Neuronal stem cell (in vitro differentiated cells): ENCODE measurements around the gene SLC17A7.
A peak's percentile ranks its signal among the peaks of the same experiment; 100 is the strongest.

Experiments
- DNase-seq: peaks from one replicate; pipeline ENCODE4 v3.0.0-alpha.2; 2013; ENCODE audit warnings: low spot score
- H2AFZ ChIP-seq: one replicate; pipeline ENCODE4 v1.6.1; 2013; ENCODE audit warnings: mild to moderate bottlenecking, low read length, inconsistent platforms
- H2AK5ac ChIP-seq: 2 replicates; pipeline ENCODE4 v1.6.1; 2013; ENCODE audit warnings: low read depth, mild to moderate bottlenecking, inconsistent platforms, low read length, moderate library complexity, mixed read lengths
- H2BK120ac ChIP-seq: 2 replicates; pipeline ENCODE4 v1.6.1; 2013; ENCODE audit warnings: low read depth, mild to moderate bottlenecking, inconsistent platforms, low read length, moderate library complexity, mixed read lengths
- H2BK12ac ChIP-seq: one replicate; pipeline ENCODE4 v1.6.1; 2013; ENCODE audit warnings: low read length, inconsistent platforms
- H2BK15ac ChIP-seq: 2 replicates; pipeline ENCODE4 v1.6.1; 2013; ENCODE audit warnings: mild to moderate bottlenecking, low read length, inconsistent platforms, mixed read lengths
- H2BK5ac ChIP-seq: one replicate; pipeline ENCODE4 v1.6.1; 2013; ENCODE audit warnings: inconsistent platforms, mild to moderate bottlenecking, low read length, moderate library complexity
- H3K14ac ChIP-seq: one replicate; pipeline ENCODE4 v1.6.1; 2013; ENCODE audit warnings: low read length, inconsistent platforms
- H3K18ac ChIP-seq: 2 replicates; pipeline ENCODE4 v1.6.1; 2013; ENCODE audit warnings: low read length, inconsistent platforms
- H3K23ac ChIP-seq: 2 replicates; pipeline ENCODE4 v1.6.1; 2013; ENCODE audit warnings: low read depth, mild to moderate bottlenecking, mixed read lengths, low read length, inconsistent platforms; ENCODE audit not compliant: poor library complexity
- H3K27ac ChIP-seq: replicated peaks from 3 replicates; pipeline ENCODE4 v1.5.1; 2013; ENCODE audit warnings: low read length, inconsistent platforms
- H3K27me3 ChIP-seq, 3 experiments: 2 replicates each; pipeline ENCODE4 v1.6.1; 2013; ENCODE audit warnings: low read length in 3 of 3, mild to moderate bottlenecking in 2 of 3, inconsistent platforms in 1 of 3, low read depth in 1 of 3, mixed read lengths in 1 of 3, moderate library complexity in 1 of 3; ENCODE audit not compliant: control insufficient read depth in 3 of 3, insufficient read depth in 3 of 3
- H3K36me3 ChIP-seq, 2 donors: replicated peaks in 1 of 2; 2 replicates each; pipeline ENCODE4 v1.6.1; 2013; ENCODE audit warnings: low read length in 2 of 2; ENCODE audit not compliant: control insufficient read depth in 2 of 2, insufficient read depth in 2 of 2
- H3K4ac ChIP-seq: 2 replicates; pipeline ENCODE4 v1.6.1; 2013; ENCODE audit warnings: inconsistent platforms, mild to moderate bottlenecking, low read length, moderate library complexity
- H3K4me1 ChIP-seq, 2 donors: 1 replicate in 1 of 2; 2 replicates in 1 of 2; pipeline ENCODE4 v1.6.1; 2013; ENCODE audit warnings: low read length in 2 of 2, low read depth in 1 of 2; ENCODE audit not compliant: control insufficient read depth in 2 of 2, insufficient read depth in 1 of 2
- H3K4me2 ChIP-seq: one replicate; pipeline ENCODE4 v1.6.1; 2013; ENCODE audit warnings: mild to moderate bottlenecking, low read length, inconsistent platforms; ENCODE audit not compliant: insufficient read depth, poor library complexity, severe bottlenecking
- H3K4me3 ChIP-seq, 2 donors: 2 replicates each; pipeline ENCODE4 v1.5.1; 2013; ENCODE audit warnings: low read length in 2 of 2, mild to moderate bottlenecking in 2 of 2, inconsistent platforms in 1 of 2, moderate library complexity in 1 of 2
- H3K79me1 ChIP-seq: one replicate; pipeline ENCODE4 v1.6.1; 2013; ENCODE audit warnings: low read depth, mild to moderate bottlenecking, inconsistent platforms, low read length, moderate library complexity
- H3K9ac ChIP-seq: one replicate; pipeline ENCODE4 v1.6.1; 2013; ENCODE audit warnings: mild to moderate bottlenecking, low read depth, low read length, inconsistent platforms; ENCODE audit not compliant: poor library complexity
- H3K9me3 ChIP-seq, 2 donors: replicated peaks in 1 of 2; 2 replicates each; pipeline versions ENCODE3 to v1.6.1; 2013; ENCODE audit warnings: low read length in 2 of 2, mild to moderate bottlenecking in 2 of 2, inconsistent platforms in 1 of 2, low read depth in 1 of 2, mixed read lengths in 1 of 2, moderate library complexity in 1 of 2; ENCODE audit not compliant: control insufficient read depth in 2 of 2, insufficient read depth in 1 of 2
- H4K8ac ChIP-seq: one replicate; pipeline ENCODE4 v1.6.1; 2013; ENCODE audit warnings: low read depth, mild to moderate bottlenecking, inconsistent platforms, low read length, moderate library complexity
- H4K91ac ChIP-seq: one replicate; pipeline ENCODE4 v1.6.1; 2013; ENCODE audit warnings: low read length, low read depth, mild to moderate bottlenecking, inconsistent platforms; ENCODE audit not compliant: poor library complexity
- WGBS, 2 donors: extraction: QIAGEN DNeasy Blood & Tissue Kit; methylation state at CpG; one replicate each; pipeline ENCODE4 v1.1.7; 2013; ENCODE audit warnings: missing lambda C conversion rate in 2 of 2, mixed read lengths in 1 of 2; ENCODE audit not compliant: insufficient read length in 2 of 2, insufficient replicate concordance in 1 of 2; ENCODE audit errors: extremely low coverage in 2 of 2; 5-methylcytosine and 5-hydroxymethylcytosine counted together

The SLC17A7 gene

DNA sequence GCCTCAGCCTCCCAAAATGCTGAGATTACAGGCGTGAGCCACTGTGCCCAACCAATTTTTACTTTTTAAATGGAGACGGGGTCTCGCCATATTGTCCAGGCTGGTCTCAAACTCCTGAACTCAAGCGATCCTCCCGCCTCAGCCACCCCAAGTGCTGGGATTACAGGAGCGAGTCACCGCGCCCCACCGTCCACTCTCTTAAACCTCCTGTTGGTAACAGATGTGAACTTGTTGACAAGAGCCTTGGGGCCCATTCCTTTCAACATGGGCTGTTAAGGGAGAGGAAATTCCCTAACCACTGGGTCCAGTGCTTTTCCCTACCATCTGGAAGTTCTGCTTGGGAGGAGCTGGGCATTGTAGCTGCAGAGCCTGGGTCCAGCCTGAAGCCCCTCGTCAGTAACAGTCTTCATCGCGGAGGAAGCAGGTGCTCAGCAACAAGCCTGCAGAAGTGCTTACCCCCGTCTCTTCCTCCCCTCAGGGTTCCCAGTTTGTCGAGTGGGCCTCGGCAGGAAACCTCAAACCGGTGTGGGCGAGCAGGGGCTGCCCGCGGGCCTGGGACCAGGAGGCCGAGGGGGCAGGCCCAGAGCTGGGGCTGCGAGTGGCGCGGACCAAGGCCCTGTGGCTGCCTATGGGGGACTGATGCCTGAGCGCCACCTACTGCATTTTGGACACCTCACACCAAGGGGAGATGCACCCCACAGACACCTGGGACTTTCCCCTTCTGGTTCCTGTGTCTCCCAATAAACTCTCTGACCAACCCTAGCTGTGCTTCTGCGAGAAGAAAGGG is 28.7 kb upstream of the SLC17A7 start:
- no peak overlapping the region for H3K4me3 ChIP-seq
- H3K79me1 ChIP-seq: peaks cover 3% of the 10 kb centered on the region
- H2BK5ac ChIP-seq: no peak overlapping the region
- H3K4ac ChIP-seq: no peak overlapping the region
- H3K4me1 ChIP-seq: peaks cover 3 to 6% of the 10 kb centered on the region in 2 donors
- H4K8ac ChIP-seq: no peak overlapping the region
- no peak overlapping the region for H3K14ac ChIP-seq
- H2AFZ ChIP-seq: no peak overlapping the region
- H4K91ac ChIP-seq: no peak overlapping the region
- peak overlapping the region; percentile 84 for H2AK5ac ChIP-seq
- H3K36me3 ChIP-seq: peaks cover 8 to 44% of the 10 kb centered on the region in 2 donors
- H2BK120ac ChIP-seq: no peak overlapping the region
- H3K4me2 ChIP-seq: no peak overlapping the region
- peak overlapping the region; percentile 48 for H3K18ac ChIP-seq
- peak overlapping the region; percentile 21 for H3K9ac ChIP-seq
- DNase-seq: no peak
- H3K9me3 ChIP-seq: no peaks in the 10 kb centered on the region
- H3K27ac ChIP-seq: no peak overlapping the region
- H3K23ac ChIP-seq: no peak overlapping the region
- H3K27me3 ChIP-seq: peaks cover 0 to 4% (median 0%) of the 10 kb centered on the region in 3 experiments
- no CpG with 5 or more reads among the region's 25 CpGs for WGBS, 2 donors
- no peak overlapping the region for H2BK15ac ChIP-seq
- H2BK12ac ChIP-seq: no peak overlapping the region

DNA sequence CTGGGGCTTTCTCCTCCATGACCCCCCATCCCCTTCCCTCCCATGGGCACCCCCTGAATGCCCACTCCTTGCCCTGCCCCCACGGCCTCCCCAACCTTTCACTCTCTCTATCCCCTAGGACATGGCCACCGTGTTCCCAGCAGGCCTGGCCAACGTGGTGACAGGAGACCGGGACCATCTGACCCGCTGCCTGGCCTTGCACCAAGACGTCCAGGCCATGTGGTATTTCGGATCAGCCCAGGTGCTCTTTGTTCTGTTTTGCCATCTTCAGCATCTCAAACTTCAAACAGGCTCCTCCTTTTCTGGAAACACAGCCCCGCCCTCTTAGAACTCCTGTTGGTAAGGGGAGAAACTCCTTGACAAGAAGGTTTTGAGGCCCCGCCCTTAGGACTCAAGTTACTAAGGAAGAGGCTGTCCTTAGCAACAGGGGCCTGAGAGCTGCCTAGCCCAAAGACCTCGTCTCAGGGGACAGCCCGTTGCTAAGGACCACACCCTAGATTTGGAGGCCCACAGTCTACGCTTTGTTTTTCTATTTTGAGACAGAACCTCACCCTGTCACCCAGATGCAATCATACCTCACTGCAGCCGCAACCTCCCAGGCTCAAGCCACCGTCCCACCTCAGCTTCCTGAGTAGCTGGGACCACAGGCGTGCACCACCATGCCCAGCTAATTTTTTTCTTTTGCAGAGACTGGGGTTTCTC is 27.6 kb upstream of the SLC17A7 start:
- no peak for DNase-seq
- H3K4ac ChIP-seq: no peak overlapping the region
- no peak overlapping the region for H2BK12ac ChIP-seq
- H2BK120ac ChIP-seq: no peak overlapping the region
- peaks cover 3 to 4% of the 10 kb centered on the region in 2 donors for H3K4me1 ChIP-seq
- H3K79me1 ChIP-seq: peaks cover 3% of the 10 kb centered on the region
- peak overlapping the region; percentile 99 for H2AK5ac ChIP-seq
- H3K27ac ChIP-seq: no peak overlapping the region
- no peaks in the 10 kb centered on the region for H3K9me3 ChIP-seq
- H4K91ac ChIP-seq: no peak overlapping the region
- peak overlapping the region; percentile 92 for H4K8ac ChIP-seq
- H3K4me3 ChIP-seq: no peak overlapping the region
- no peak overlapping the region for H3K23ac ChIP-seq
- no peaks in the 10 kb centered on the region for H3K27me3 ChIP-seq
- H3K9ac ChIP-seq: peak overlapping the region; percentile 30
- peak overlapping the region; percentile 89 for H3K14ac ChIP-seq
- H2BK5ac ChIP-seq: peak overlapping the region; percentile 75
- peak overlapping the region; percentile 65 for H3K18ac ChIP-seq
- H3K36me3 ChIP-seq: peaks cover 11 to 54% of the 10 kb centered on the region in 2 donors
- peak overlapping the region; percentile 11 for H3K4me2 ChIP-seq
- H2AFZ ChIP-seq: no peak overlapping the region
- no CpG with 5 or more reads among the region's 15 CpGs for WGBS, 2 donors
- H2BK15ac ChIP-seq: no peak overlapping the region

DNA sequence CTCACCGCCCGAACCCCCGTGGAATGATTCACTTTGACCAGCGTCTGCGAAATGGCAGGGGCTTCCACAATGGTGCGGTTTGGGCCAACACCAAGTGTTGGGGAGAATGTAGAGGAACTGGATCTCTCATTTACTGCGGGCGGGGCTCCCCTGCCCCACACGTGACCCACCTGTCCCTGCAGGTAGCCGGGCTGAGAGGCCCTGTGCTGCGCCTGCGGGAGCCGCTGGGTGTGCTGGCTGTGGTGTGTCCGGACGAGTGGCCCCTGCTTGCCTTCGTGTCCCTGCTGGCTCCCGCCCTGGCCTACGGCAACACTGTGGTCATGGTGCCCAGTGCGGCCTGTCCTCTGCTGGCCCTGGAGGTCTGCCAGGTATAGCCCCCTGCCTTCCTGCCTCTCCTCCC is 26.9 kb upstream of the SLC17A7 start:
- Histone ChIP-seq H3K23ac (no peak overlapping the region), H3K4me1 (peaks cover 3 to 4% of the 10 kb centered on the region in 2 donors), H3K9me3 (no peaks in the 10 kb centered on the region), H2BK120ac (no peak overlapping the region), H3K79me1 (peaks cover 3% of the 10 kb centered on the region), H4K8ac (peak overlapping the region; percentile 86), H3K4me2 (no peak overlapping the region), H3K4ac (peak overlapping the region; percentile 76), H2BK12ac (peak overlapping the region; percentile 46), H3K9ac (no peak overlapping the region), H4K91ac (no peak overlapping the region), H2BK5ac (peak overlapping the region; percentile 75), H2AFZ (no peak overlapping the region), H2AK5ac (peak overlapping the region; percentile 99), H3K14ac (peak overlapping the region; percentile 17), H2BK15ac (peak overlapping the region; percentile 85), H3K18ac (peak overlapping the region; percentile 85), H3K27me3 (no peaks in the 10 kb centered on the region), H3K36me3 (peaks cover 11 to 56% of the 10 kb centered on the region in 2 donors), H3K4me3 (peak overlapping the region in 1 of 2 donors; percentile 67), H3K27ac (no peak overlapping the region)
- no CpG with 5 or more reads among the region's 19 CpGs for WGBS, 2 donors
- DNase-seq: no peak

DNA sequence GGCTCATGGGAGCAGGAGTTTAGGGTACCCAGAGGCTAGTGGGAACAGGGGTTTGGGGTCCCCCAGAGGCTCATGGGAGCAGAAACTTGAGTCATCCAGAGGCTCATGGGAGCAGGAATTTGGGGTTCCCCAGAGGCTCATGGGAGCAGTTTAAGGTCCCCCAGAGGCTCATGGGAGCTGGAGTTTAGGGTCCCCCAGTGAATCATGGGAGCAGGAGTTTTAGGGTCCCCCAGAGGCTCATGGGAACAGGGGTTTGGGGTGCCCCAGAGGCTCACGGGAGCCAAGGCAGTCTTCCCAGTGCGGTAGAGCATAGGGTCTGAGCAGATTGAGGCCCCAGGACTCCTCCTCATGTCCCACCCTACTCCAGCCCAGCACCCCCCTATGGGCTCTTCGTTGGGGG is 24.0 kb upstream of the SLC17A7 start:
- Histone ChIP-seq H3K4ac (no peak overlapping the region), H3K27me3 (no peaks in the 10 kb centered on the region), H3K4me1 (peaks cover 3 to 4% of the 10 kb centered on the region in 2 donors), H2BK120ac (no peak overlapping the region), H2AFZ (no peak overlapping the region), H3K9me3 (no peaks in the 10 kb centered on the region), H3K4me3 (no peak overlapping the region), H3K14ac (no peak overlapping the region), H3K23ac (no peak overlapping the region), H4K8ac (no peak overlapping the region), H3K4me2 (no peak overlapping the region), H2BK12ac (no peak overlapping the region), H4K91ac (no peak overlapping the region), H3K18ac (no peak overlapping the region), H2AK5ac (no peak overlapping the region), H3K79me1 (peaks cover 3% of the 10 kb centered on the region), H3K9ac (no peak overlapping the region), H2BK5ac (no peak overlapping the region), H3K27ac (no peak overlapping the region), H2BK15ac (no peak overlapping the region), H3K36me3 (peaks cover 10 to 64% of the 10 kb centered on the region in 2 donors)
- DNase-seq: no peak
- WGBS, 2 donors: no CpG with 5 or more reads among the region's 3 CpGs
